Suppressor macrophage treated with lipopolysaccharide for 4 hours (primary cell): ENCODE measurements around the gene OTOGL.
"Not testable (repeated sequence)": the region's sequence is repeated elsewhere in the genome, so short reads cannot be mapped to it uniquely, and the experiment has no call there.

Experiments used
- DNase-seq: peaks from one replicate; pipeline ENCODE4 v3.0.0-alpha.2; 2020

Gene OTOGL

GRCh38 chr12:80282761-80283160 is 183.4 kb downstream of the OTOGL start:
- DNase-seq: no peak

DNA sequence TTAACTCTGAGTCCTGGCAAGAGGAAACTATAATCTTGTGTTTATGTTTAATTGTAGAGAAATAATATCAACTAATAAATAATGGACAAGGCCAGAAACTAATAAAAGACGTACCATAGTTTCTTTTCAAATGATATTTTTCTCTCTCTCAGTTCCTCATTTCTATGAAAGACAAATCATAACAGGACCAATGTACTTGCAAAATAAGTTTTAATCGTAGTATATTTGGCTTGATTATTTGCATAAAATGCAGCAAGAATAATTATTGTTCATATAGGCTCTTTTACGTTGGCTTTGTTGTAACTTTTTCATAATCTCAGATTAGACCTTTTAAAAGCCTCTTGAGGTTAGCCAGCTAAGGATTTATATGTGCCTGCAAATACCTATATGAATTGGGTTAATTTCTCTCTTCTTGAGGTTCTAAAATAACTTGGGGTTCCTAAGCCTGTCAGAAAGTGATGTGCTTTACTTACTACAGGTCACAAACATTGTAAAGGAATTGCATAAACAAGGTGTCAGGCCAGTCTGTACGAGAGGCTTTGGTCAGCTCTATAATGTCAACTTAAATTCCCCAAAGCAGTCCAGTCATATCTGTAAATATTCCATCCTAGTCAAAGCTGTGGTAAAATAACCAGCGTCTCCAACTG is 191.9 kb downstream of the OTOGL start:
- DNase-seq: no peak

GRCh38 chr12:80293347-80293746 is 194.0 kb downstream of the OTOGL start:
- DNase-seq: no peak

GRCh38 chr12:80293759-80294158 is 194.4 kb downstream of the OTOGL start:
- no peak for DNase-seq

- DNase-seq: no peak
These were observed 199.9 kb downstream of the OTOGL start for GRCh38 chr12:80299219-80299618.

GRCh38 chr12:80299976-80300375 is 200.6 kb downstream of the OTOGL start:
- no peak for DNase-seq

DNA sequence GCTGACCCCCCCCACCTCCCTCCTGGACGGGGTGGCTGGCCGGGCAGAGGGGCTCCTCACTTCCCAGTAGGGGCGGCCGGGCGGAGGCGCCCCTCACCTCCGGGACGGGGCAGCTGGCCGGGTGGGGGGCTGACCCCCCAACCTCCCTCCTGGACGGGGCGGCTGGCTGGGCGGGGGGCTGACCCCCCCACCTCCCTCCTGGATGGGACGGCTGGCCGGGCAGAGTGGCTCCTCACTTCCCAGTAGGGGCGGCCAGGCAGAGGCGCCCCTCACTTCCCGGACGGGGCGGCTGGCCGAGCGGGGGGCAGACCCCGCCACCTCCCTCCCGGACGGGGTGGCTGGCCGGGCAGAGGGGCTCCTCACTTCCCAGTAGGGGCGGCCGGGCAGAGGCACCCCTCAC is 208.1 kb downstream of the OTOGL start:
- not testable (repeated sequence) for DNase-seq

GRCh38 chr12:80313209-80313608 is 213.9 kb downstream of the OTOGL start:
- no peak for DNase-seq

DNA sequence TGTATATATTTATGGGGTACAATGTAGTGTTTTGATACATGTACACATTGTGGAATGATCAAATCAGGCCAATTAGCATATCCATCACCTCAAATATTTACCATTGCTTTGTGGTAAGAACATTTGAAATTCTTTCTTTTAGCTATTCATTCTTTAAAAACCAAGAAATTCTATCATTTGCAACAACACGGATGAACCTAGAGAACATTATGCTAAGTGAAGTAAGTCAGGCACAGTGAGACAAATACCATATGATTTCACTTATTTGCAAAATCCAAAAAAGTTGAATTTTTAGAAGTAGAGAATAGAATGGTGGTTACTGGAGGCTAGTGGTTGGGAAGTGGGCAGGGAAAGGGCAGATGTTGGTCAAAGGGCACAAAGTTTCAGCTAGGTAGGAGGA is 215.4 kb downstream of the OTOGL start:
- DNase-seq: no peak

DNA sequence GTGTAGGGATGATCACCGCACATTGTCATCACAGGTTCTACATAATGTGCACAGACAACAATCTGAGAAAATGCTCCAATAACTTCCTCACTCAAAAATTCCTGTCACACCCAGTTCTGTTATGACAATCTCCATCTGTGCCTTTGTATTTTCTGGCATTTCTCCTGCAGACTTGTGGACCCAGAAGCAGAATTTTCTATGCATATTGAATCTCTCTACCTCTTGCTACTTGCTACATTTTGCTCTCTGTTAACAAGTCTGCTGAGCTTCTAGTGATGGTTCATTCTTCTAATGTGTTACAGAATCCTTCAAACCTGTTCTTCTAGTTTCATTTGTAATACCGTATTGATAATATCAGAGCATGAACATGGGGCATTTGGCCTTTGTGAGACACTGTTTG is 216.9 kb downstream of the OTOGL start:
- DNase-seq: no peak

GRCh38 chr12:80317307-80317706 is 218.0 kb downstream of the OTOGL start:
- DNase-seq: no peak

GRCh38 chr12:80317899-80318298 is 218.6 kb downstream of the OTOGL start:
- no peak for DNase-seq

DNA sequence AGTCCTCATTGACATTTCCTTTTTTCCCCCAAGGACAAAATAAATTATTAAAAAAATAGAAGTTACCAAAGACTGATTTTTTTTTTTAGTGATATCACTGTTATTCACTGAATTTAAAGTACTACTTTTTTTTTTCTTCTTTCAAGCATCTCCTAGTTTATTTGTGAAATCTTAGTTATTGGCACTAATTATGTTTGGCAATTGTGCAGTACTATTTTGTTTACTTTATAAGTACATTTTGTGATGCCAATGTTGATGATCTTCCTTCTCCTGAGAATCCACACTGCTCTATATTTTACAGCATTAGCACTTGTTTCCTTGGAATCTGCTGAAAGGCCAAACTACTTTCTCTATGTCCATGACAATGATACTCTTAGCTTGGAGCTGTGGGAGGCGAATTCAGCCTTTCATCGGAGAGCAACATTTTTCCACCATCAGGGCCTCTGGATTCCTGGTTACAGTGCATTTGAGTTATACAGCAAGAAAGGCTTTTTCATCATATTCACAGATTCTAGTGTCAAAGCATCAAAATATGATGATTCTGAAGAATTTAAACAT is 220.9 kb downstream of the OTOGL start:
- no peak for DNase-seq

- DNase-seq: no peak
These were observed 222.3 kb downstream of the OTOGL start for GRCh38 chr12:80321653-80322052.

DNA sequence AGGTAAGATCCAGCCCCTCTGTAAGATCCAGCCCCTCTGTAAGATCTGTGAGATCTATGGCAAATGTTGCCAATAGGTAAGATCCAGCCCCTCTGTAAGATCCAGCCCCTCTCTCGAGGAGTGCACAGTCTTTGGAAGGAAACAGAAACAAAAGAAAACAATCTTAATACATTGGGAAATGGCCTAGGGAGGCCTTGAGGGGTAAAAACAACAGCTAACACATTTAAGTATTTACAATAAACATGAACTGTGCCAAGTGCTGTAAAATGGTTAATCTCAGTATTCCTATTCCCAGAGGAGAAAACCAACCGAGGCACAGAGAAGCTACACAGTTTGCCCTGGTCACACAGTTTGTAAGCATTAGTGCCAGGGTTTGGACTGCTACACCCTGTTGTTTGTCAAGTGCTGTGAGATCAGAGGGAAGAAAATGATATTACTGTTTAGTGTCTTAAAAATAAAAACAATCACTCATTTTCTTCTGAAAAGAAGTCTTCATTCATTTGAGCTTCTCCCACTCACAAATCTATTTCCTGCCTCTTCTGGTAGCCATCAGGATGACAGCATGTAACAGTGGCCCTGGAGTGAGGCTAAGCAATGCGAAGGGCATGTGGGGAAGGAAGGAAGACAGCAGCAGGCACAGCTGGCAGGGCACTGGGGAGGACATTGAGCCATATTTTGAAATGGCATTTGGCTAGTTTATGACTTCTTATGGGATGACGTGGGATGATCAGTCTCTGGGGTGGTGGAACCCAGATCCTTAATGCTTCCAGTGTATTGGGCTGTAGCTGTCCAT is 226.0 kb downstream of the OTOGL start:
- no peak for DNase-seq

DNA sequence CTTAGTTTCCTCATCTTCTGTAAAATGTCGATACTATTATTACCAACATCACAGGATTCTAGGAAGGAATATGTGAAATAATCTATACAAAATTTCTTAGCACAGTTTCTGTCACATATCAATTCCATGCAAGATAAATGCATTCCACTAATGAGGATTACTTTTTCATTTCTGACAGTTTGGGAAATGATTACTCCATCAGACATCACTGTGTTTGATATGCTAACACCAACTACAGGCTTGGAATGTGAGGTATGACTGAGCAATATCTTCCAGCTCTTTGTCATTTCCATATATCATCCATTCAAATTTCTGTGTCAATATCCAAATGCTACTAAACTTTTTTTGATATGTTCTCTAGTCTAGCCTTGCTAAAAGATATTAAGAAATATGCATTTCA is 233.5 kb downstream of the OTOGL start:
- no peak for DNase-seq

GRCh38 chr12:80352474-80352873 is 253.1 kb downstream of the OTOGL start:
- DNase-seq: no peak

- no peak for DNase-seq
These were observed 253.9 kb downstream of the OTOGL start for GRCh38 chr12:80353254-80353653.

GRCh38 chr12:80356097-80356496 is 256.8 kb downstream of the OTOGL start:
- DNase-seq: no peak

DNA sequence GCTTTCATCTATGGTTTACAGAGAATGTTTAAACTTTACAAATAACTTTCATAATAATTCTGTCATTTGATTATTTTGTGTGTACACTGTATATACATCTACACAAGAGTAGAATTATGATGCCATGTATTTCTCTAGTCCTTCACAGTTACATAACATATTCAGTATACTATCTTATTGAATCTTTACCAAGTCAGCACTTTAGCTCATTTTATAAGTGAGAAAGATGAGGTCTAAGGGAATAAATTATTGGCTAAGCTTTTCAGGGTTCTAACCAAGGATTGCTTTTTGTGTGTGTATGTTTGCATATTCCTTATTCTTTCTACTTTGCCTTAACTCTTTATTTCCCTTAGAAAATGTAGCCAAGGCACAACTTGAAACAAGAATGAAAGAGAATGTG is 260.4 kb downstream of the OTOGL start:
- DNase-seq: no peak

- DNase-seq: no peak
These were observed 264.7 kb downstream of the OTOGL start for GRCh38 chr12:80364056-80364455.

GRCh38 chr12:80373666-80374065 is 274.3 kb downstream of the OTOGL start:
- DNase-seq: no peak

GRCh38 chr12:80374615-80375014 is 275.3 kb downstream of the OTOGL start:
- DNase-seq: no peak

DNA sequence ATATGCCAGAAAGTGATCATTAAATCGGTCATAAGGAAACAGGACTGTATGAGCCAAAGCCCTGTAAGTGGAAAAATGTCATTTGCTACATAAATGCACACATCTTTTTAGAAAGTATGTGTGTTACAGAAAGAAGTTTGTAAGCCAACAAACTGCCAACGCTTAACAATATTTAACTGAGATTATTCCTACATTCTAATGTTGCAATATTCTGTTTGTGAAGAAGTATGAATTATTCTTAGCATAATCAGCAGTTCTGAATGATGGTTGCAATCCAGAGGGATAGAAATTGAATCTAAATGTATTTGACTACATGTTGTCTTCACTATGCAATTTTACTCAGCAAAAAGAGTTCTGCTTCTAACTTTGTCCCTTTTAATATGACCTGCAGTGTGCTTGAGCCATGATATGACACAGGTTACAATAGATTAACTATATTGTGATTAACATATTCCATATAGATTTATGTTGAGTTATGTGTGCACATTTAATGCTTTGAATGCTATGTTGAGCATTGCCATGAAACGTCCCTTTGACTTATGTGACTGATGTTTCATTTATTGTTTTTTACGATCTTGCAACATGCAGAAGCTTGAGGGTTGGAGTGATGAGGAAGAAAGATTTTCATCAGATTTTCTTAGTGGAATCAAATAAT is 277.9 kb downstream of the OTOGL start:
- no peak for DNase-seq
